ENCODE data around the gene TRAPPC2.

DNA sequence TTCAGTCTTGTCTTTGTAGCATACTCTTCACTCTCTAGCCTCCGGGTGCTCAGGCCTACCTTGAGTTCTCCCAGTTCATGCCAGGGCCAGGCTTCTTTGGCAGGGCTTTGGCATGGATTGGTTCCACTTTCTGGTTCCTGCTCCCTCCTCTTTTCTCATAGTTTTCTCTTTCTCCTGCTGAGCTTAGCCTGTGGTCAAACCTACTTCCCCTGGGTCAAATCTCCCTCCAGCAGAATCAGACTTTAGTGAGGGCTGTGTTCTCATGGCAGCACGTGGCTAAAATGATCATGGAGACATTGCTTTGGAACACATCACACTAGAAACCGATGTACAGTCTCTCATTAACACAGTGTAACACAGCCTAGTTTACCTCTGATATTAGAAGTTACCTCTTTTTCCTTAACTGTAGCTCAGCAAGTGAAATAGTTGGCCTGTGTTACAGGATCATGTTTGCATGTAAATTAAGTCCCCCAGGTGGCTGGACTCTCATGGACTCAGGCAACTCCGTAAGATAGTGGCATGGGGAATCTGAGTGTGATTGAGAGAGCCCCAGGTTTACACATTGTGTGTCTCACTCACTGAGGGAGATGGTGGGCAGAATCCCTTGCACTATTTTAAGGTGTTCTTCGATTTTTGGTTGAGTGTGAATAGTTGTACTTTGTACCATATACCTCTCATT, 32.2 kb downstream of the TRAPPC2 start:
- TF ChIP-seq, protein P1, sequence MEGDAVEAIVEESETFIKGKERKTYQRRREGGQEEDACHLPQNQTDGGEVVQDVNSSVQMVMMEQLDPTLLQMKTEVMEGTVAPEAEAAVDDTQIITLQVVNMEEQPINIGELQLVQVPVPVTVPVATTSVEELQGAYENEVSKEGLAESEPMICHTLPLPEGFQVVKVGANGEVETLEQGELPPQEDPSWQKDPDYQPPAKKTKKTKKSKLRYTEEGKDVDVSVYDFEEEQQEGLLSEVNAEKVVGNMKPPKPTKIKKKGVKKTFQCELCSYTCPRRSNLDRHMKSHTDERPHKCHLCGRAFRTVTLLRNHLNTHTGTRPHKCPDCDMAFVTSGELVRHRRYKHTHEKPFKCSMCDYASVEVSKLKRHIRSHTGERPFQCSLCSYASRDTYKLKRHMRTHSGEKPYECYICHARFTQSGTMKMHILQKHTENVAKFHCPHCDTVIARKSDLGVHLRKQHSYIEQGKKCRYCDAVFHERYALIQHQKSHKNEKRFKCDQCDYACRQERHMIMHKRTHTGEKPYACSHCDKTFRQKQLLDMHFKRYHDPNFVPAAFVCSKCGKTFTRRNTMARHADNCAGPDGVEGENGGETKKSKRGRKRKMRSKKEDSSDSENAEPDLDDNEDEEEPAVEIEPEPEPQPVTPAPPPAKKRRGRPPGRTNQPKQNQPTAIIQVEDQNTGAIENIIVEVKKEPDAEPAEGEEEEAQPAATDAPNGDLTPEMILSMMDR (IDR thresholded peaks at IDR 0.05), result no peak
- no peak for TF ChIP-seq POLR2A (IDR thresholded peaks at IDR 0.05)
